Activated naive CD4-positive, alpha-beta T cell treated with anti-CD3 and anti-CD28 coated beads, Interleukin-2, amount 50 U/mL, for 24 hours (primary cell): ENCODE data around the gene IMP4.
A peak's percentile ranks its signal among the peaks of the same experiment; 100 is the strongest.

ENCODE experiments used
- H3K27ac Mint-ChIP-seq: one replicate; pipeline ENCODE4 v1.8.0; 2021; ENCODE audit warnings: mild to moderate bottlenecking, mixed read lengths
- H3K27me3 Mint-ChIP-seq: one replicate; pipeline ENCODE4 v1.8.0; 2021; ENCODE audit warnings: mixed read lengths
- H3K36me3 Mint-ChIP-seq: one replicate; pipeline ENCODE4 v1.8.0; 2021; ENCODE audit warnings: mixed read lengths
- H3K4me1 Mint-ChIP-seq: one replicate; pipeline ENCODE4 v1.8.0; 2021; ENCODE audit warnings: mixed read lengths
- H3K4me3 Mint-ChIP-seq: one replicate; pipeline ENCODE4 v1.8.0; 2021; ENCODE audit warnings: mild to moderate bottlenecking, mixed read lengths
- H3K9me3 Mint-ChIP-seq: one replicate; pipeline ENCODE4 v1.8.0; 2021; ENCODE audit warnings: mixed read lengths

The IMP4 gene

DNA sequence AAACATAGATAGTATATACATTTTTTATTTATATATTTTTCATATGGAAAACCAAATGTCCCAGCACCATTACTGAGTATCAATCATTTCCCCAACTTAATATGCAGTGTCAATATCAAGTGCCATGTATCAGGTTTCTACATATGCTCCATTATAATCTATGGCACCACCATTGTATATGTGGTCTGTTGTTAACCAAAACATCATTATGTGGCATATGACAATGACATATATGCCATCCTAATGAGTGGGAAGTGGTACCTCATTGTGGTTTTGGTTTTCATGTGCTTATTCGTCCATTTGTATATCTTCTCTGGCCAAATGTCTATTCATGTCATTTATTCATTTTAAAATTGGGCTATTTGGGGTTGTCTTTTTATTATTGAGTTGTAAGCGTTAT, 22.4 kb downstream of the IMP4 start:
- Mint-ChIP-seq H3K36me3 (peaks cover 5% of the 10 kb centered on the region), H3K4me1 (peaks cover 4% of the 10 kb centered on the region), H3K27ac (no peak overlapping the region), H3K4me3 (no peak overlapping the region), H3K27me3 (no peaks in the 10 kb centered on the region), H3K9me3 (no peaks in the 10 kb centered on the region)

DNA sequence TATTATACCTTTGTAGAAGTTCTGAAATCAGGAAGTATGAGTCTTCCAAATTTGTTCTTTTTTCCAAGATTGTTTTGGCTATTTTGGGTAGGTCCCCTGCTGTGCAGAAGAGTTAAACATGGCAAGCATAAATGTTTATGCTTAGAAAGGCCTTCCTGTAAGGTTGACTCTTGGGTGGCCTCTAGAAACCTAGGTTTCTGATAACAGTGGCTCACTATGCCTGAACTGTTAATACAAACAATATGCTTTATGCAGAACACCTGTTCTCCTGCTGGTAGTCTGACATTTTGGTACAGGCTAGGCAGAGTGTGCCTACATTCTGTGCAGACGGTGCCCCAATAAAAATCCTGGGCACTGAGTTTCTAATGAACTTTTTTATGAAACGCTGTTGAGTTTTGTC, 23.3 kb downstream of the IMP4 start:
- Mint-ChIP-seq H3K9me3 (no peaks in the 10 kb centered on the region), H3K27ac (no peak overlapping the region), H3K4me3 (no peak overlapping the region), H3K4me1 (peaks cover 13% of the 10 kb centered on the region), H3K36me3 (peaks cover 3% of the 10 kb centered on the region), H3K27me3 (no peaks in the 10 kb centered on the region)

DNA sequence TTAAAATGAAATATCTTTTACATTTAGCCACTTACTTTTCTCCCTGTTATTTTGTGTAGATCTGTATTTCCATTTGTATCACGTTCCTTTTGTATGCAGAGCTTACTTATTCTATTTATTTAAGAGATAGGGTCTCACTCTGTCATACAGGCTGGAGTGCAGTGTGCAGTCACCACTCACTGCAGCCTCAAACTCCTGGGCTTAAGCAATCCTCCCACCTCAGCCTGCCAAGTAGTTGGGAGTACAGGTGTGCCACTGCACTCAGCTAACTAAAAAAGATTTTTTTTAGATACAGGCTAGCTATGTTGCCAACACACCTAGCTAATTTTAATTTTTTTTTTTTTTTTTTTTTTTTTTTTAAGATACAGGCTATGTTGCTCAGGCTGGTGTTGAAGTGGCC, 24.0 kb downstream of the IMP4 start:
- H3K27me3 Mint-ChIP-seq: no peaks in the 10 kb centered on the region
- H3K4me3 Mint-ChIP-seq: no peak overlapping the region
- no peak overlapping the region for H3K27ac Mint-ChIP-seq

DNA sequence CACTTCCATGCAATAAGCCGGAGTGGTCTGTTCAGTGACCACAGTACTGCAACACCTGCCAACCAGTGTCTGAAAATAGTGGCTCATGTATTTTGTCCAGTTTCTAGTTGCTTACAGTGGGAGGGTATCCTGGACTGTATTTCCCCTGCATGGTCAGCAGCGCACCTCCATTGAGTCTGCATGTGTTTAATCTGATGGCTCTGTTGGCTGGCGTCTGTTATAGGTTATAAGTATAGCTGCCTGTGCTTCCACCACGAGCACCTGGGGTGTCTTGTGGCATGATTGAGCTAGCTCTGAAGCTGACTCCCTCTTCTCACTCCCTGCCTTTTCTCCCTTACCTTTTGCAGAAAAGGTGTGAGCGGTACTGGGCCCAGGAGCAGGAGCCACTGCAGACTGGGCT, 26.1 kb downstream of the IMP4 start:
- H3K36me3 Mint-ChIP-seq: no peaks in the 10 kb centered on the region
- peaks cover 34% of the 10 kb centered on the region for H3K4me1 Mint-ChIP-seq
- no peaks in the 10 kb centered on the region for H3K9me3 Mint-ChIP-seq
- no peaks in the 10 kb centered on the region for H3K27me3 Mint-ChIP-seq
- no peak overlapping the region for H3K27ac Mint-ChIP-seq
- no peak overlapping the region for H3K4me3 Mint-ChIP-seq

More for the DNA sequence above, 24.0 kb downstream of the IMP4 start:
- Mint-ChIP-seq H3K4me1 (peaks cover 20% of the 10 kb centered on the region), H3K36me3 (peaks cover 3% of the 10 kb centered on the region), H3K9me3 (no peaks in the 10 kb centered on the region)

DNA sequence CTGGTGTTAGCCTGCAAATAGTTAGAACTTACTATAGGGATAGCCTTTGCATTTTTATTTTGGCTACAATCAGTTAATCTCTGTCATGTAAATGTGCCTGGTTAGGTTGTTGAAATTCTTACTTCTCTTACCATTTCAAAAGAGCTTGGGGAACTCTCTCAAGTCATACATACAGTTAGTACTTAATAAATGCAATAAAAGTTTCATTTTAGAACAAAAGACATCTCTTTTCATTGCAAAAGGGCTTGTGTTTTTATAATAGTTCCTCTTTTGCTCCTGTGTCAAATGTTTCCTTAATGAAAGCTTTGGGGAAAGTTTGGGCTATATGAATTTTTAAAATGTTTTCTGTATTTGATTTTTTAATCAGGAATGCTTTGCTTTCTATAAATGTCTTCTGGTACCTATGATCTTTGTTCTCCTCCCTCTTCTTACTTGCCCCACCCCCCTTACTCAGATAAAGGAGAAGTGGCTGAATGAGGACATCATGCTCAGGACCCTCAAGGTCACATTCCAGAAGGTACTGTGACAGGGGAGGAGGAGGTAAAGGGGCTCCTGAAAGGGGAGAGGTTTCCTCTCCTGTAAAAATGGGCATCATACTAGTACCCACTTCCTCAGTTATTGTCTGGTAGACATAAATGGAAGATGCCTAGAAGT, 26.7 kb downstream of the IMP4 start:
- peaks cover 38% of the 10 kb centered on the region for H3K4me1 Mint-ChIP-seq
- no peak overlapping the region for H3K4me3 Mint-ChIP-seq

DNA sequence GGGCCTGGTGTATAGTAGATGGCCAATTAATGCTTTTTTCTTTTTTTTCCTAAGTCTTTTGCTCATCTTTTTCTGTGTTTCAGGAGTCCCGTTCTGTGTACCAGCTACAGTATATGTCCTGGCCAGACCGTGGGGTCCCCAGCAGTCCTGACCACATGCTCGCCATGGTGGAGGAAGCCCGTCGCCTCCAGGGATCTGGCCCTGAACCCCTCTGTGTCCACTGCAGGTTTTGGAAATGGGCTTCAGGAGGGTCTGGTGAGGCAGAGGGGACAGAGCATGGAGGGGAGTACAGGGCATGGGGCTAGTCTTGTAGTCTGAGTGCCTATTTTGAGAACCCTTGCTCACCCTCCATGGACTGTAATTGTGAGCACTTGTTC, 27.3 kb downstream of the IMP4 start:
- Mint-ChIP-seq H3K4me3 (peak overlapping the region; percentile 90), H3K27me3 (no peaks in the 10 kb centered on the region), H3K9me3 (no peaks in the 10 kb centered on the region), H3K27ac (peak overlapping the region; percentile 94), H3K4me1 (peaks cover 40% of the 10 kb centered on the region), H3K36me3 (no peaks in the 10 kb centered on the region)

More for the DNA sequence above, 26.7 kb downstream of the IMP4 start:
- H3K36me3 Mint-ChIP-seq: no peaks in the 10 kb centered on the region
- no peaks in the 10 kb centered on the region for H3K27me3 Mint-ChIP-seq
- no peaks in the 10 kb centered on the region for H3K9me3 Mint-ChIP-seq
- no peak overlapping the region for H3K27ac Mint-ChIP-seq

DNA sequence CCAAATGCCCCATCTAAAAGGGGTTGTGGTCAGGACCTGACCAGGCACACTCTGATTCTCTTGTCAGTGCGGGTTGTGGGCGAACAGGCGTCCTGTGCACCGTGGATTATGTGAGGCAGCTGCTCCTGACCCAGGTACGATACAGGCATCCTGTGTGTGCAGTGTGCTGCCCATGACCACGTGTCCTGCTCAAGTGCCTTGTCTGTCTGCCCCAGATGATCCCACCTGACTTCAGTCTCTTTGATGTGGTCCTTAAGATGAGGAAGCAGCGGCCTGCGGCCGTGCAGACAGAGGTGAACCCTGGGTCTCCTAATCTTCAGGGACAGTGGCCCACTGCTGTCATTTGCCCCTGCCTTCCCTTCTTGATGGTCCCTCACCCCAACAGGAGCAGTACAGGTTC, 27.8 kb downstream of the IMP4 start:
- Mint-ChIP-seq H3K27ac (peak overlapping the region; percentile 94), H3K27me3 (no peaks in the 10 kb centered on the region), H3K9me3 (no peaks in the 10 kb centered on the region), H3K4me1 (peaks cover 45% of the 10 kb centered on the region), H3K4me3 (peak overlapping the region; percentile 90), H3K36me3 (no peaks in the 10 kb centered on the region)

DNA sequence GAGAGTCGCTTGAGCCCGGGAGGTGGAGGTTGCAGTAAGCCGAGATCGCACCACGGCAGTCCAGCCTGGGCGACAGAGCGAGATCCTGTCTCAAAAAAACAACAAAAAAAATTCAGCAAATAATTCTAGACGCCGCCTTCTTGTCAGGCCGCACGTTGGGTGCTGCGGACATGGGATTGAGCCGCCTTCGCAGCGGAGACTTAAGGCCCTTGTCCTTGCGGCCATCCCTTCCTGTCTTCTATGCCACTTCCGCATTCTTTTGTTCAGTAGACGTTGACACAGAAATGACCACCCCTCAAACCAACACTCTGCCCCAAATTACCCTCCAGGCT, 29.0 kb downstream of the IMP4 start:
- Mint-ChIP-seq H3K27me3 (no peaks in the 10 kb centered on the region), H3K4me3 (peak overlapping the region; percentile 90), H3K4me1 (peaks cover 55% of the 10 kb centered on the region), H3K27ac (peak overlapping the region; percentile 94), H3K36me3 (peaks cover 6% of the 10 kb centered on the region), H3K9me3 (no peaks in the 10 kb centered on the region)

DNA sequence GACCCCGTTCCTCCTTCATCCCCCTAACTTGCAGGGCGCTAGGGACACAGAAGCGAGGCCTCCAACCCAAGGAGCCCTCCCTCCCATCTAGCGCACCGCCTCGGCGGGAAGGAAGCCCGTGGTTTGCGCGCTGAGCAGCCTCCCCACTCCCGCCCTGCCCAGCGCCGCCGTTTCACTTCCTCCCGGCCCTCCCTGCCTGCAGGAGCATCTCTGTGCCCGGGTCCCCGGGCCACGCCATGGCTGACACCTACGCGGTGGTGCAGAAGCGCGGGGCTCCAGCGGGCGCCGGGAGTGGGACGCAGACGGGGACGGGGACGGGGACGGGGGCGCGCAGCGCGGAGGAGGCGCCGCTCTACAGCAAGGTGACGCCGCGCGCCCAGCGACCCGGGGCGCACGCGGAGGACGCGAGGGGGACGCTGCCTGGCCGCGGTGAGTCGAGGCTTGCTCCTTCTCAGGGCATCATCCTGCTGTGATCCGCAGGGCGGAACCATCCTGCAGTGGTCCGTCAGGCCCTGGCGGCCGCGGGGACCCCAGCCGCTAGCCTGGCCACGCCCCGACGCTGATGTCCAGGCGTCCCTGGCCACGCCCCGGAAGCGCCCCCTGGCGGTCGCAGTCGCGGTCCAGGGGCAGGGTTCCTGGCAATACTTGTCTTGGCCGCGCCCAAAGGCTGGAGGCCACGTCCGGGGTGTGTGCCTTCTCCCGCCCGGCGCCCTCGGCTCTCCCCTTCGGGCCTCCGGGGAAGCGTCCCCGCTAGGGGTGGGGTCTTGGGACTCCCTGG, 29.5 kb downstream of the IMP4 start:
- Mint-ChIP-seq H3K27ac (peak overlapping the region; percentile 94), H3K36me3 (peaks cover 6% of the 10 kb centered on the region), H3K9me3 (no peaks in the 10 kb centered on the region), H3K4me3 (peak overlapping the region; percentile 90), H3K27me3 (no peaks in the 10 kb centered on the region), H3K4me1 (peaks cover 61% of the 10 kb centered on the region)

DNA sequence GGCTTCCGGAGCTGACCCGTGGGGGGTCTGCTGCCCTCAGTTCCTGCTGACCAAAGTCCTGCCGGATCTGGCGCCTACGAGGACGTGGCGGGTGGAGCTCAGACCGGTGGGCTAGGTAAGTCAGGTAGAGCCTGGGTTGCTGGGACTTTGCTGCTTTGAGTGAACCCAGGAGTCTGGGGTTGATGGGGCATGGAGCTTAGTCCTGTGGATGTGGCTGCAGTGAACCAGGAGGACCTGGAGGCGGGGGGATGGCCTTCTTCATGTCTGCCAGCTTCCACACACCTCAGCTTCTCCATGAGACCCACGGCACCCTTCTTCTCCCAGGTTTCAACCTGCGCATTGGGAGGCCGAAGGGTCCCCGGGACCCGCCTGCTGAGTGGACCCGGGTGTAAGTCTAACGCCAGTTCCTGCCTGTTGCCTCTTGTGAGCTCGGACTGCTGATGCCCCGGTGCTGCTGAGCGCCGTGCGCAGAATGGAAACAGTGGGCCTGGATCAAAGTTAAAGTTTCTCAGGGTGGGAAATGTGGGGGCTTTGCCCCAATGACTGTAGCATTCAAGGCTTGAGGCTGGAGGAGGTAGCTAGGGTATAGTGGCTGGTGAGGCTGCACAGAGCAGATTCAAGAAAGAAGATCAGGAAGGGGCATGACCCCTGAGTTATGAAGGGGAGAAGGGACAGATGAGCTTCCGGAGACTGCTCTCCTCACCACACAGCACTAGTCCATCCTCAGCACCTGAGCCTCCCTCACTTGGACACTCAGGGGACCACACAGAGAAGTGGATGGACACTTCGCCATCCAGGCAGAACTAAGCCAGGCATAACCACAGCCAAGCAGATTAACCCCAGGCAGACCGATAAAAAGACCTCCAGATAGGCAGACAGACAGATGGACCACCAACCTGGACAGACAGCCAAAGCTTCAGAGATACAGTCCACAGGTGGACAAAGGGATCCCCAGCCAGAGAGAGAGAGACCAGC, 30.4 kb downstream of the IMP4 start:
- Mint-ChIP-seq H3K9me3 (no peaks in the 10 kb centered on the region), H3K4me3 (peak overlapping the region; percentile 87), H3K4me1 (peaks cover 69% of the 10 kb centered on the region), H3K27ac (peak overlapping the region; percentile 80), H3K36me3 (peaks cover 6% of the 10 kb centered on the region), H3K27me3 (no peaks in the 10 kb centered on the region)

DNA sequence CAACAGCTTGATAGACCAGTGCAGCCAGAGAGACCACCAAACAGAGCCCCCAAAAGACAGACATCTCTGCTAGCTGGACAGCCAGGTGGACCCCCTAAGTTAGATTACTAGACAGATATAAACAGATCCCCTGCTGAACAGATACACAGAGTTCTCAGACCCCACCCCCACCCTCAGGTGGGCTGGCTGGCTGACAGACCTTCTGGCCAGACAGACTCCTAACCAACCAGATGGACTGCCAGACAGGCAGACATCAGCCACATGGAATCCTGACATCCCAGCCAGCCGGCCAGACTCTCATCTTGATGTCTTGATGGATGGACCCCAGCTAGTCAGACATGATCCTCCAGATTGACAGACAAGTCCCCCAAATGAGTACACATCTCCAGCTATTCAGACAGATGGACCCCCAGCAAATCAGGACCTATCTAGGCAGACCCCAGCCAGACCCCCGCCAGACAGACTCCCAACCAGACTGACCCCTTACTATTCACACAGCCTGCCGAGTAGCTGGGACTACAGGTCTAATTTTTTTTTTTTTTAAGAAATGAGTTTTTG, 31.2 kb downstream of the IMP4 start:
- H3K9me3 Mint-ChIP-seq: no peaks in the 10 kb centered on the region
- peaks cover 72% of the 10 kb centered on the region for H3K4me1 Mint-ChIP-seq
- H3K4me3 Mint-ChIP-seq: peak overlapping the region; percentile 87
- H3K27me3 Mint-ChIP-seq: no peaks in the 10 kb centered on the region
- H3K36me3 Mint-ChIP-seq: peaks cover 6% of the 10 kb centered on the region
- peak overlapping the region; percentile 80 for H3K27ac Mint-ChIP-seq

DNA sequence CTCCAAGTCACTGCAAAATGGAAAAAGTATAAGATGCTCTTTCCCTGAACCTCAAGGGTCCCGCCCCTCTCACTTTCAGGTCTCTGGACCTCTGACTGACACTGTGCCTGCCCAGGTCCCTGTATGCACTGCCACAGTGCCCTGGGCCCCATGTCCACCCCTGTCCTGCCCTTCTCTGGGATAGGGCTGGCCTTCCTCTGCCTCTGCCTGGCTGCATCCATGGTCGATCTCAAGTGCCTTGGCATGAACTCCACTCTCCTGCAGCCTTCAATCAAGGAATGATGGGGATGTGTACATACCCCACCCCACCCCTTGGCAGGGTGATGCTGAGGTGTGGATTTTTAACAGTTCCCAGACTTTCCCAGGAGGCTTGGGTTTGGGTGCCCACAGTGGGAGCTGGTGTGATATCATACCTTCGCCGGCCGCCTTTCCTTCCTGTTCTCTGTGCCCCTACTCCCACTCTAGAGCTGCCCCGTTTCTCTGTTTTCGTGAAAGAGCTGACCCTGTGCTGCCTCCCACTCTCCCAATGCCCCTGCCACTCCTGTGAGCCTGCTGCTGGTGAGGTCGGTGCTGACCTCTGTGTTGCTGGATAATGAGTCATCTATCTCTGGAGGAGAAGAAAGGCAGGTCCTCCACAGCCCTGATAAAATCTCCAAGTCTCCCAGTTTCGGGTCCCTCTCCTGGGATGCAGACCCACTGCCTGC, 32.0 kb downstream of the IMP4 start:
- H3K9me3 Mint-ChIP-seq: no peaks in the 10 kb centered on the region
- peak overlapping the region; percentile 93 for H3K27ac Mint-ChIP-seq
- peaks cover 6% of the 10 kb centered on the region for H3K36me3 Mint-ChIP-seq
- H3K27me3 Mint-ChIP-seq: no peaks in the 10 kb centered on the region
- H3K4me1 Mint-ChIP-seq: peaks cover 79% of the 10 kb centered on the region
- H3K4me3 Mint-ChIP-seq: no peak overlapping the region

DNA sequence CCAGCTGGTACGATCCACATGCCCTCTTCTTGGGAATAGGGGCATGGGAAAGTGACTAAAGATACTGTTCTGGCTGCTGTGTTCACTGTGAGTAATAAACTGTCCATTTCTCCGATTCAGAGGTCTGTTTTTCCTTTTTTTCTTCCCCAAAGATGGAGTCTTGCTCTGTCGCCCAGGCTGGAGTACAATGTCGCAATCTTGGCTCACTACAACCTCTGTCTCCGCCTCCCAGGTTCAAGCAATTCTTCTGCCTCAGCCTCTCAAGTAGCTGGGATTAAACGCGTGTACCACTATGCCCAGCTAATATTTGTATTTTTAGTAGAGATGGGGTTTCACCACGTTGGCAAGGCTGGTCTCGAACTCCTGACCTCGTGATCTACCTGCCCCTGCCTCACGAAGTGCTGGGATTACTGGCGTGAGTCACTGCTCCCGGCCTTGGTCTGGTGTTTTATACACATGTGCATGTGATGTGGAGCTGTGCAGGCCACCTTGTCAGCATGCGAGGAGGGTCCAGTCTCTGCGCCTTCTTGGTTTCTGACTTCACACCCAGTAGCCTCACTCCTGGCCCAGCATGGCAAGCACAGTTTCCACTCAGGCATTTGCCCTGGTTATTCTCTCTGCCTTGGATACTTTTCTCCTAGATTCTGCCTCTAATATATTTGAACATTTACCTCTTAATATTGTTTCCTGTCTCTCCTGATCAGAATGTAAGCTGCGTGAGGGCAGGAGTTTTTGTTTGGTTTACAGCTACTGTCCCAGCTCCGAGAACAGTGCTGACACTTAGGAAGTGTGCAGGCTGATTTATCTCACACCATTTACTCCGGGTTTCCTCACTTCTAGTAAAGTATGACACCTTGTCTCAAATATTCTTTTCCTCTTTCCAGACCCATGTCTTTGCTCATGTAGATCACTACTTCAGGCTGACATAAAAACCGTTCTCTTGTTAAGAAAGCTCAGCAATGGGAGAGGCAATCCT, 32.9 kb downstream of the IMP4 start:
- H3K27me3 Mint-ChIP-seq: no peaks in the 10 kb centered on the region
- H3K4me1 Mint-ChIP-seq: peaks cover 79% of the 10 kb centered on the region
- H3K9me3 Mint-ChIP-seq: no peaks in the 10 kb centered on the region
- H3K27ac Mint-ChIP-seq: peak overlapping the region; percentile 20
- H3K36me3 Mint-ChIP-seq: peaks cover 6% of the 10 kb centered on the region
- H3K4me3 Mint-ChIP-seq: no peak overlapping the region
